NT2/D1 (cell line): Measurements from ENCODE around the gene LCE1C.

Source experiments
- DNase-seq: peaks from one replicate; pipeline ENCODE4 v3.0.0-alpha.2; 2011; ENCODE audit warnings: low read depth, low spot score
- H3K27me3 ChIP-seq: 2 replicates; pipeline ENCODE4 v1.6.0; 2011; ENCODE audit warnings: mild to moderate bottlenecking; ENCODE audit not compliant: insufficient read length, insufficient read depth
- H3K36me3 ChIP-seq: 2 replicates; pipeline ENCODE4 v1.6.1; 2011; ENCODE audit warnings: mild to moderate bottlenecking, low read length, mixed read lengths; ENCODE audit not compliant: insufficient read depth, insufficient read length
- H3K4me1 ChIP-seq: 2 replicates; pipeline ENCODE4 v1.5.1; 2011; ENCODE audit not compliant: insufficient read depth, insufficient read length
- H3K4me3 ChIP-seq: 2 replicates; pipeline ENCODE4 v1.5.1; 2011; ENCODE audit warnings: low read depth; ENCODE audit not compliant: insufficient read length
- H3K9ac ChIP-seq: 2 replicates; pipeline ENCODE4 v1.6.0; 2011; ENCODE audit warnings: low read depth; ENCODE audit not compliant: insufficient read length
- H3K9me3 ChIP-seq: 2 replicates; pipeline ENCODE4 v1.5.1; 2011; ENCODE audit warnings: mild to moderate bottlenecking, low read length; ENCODE audit not compliant: insufficient read depth
- SUZ12 ChIP-seq: IDR thresholded peaks from 2 replicates; pipeline ENCODE4 v1.6.1; 2011; ENCODE audit not compliant: insufficient read length, insufficient read depth; ENCODE audit errors: extremely low read depth
- YY1 ChIP-seq: IDR thresholded peaks from 2 replicates; pipeline ENCODE4 v1.6.1; 2011; ENCODE audit not compliant: insufficient read length, insufficient read depth
- ZNF274 ChIP-seq: IDR thresholded peaks from 2 replicates; pipeline ENCODE4 v1.6.1; 2011; ENCODE audit warnings: mild to moderate bottlenecking, low read depth, low read length

LCE1C gene

GRCh38 chr1:152806576-152806975 lies at the start of gene LCE1C:
Gene LCE1C, minus strand, starts transcription at chr1:152806651. Its CDS starts 1,173 bp downstream, at chr1:152805478.
- H3K9ac ChIP-seq = no peak within 1 kb of the TSS
- H3K27me3 ChIP-seq = no peaks in the 10 kb centered on the region
- no peaks in the 10 kb centered on the region for H3K4me1 ChIP-seq
- no peaks in the 10 kb centered on the region for H3K36me3 ChIP-seq
- no peaks in the 10 kb centered on the region for H3K9me3 ChIP-seq
- TF ChIP-seq YY1 (no peak), SUZ12 (no peak), ZNF274 (no peak)
- no peak for DNase-seq
- H3K4me3 ChIP-seq = no peak within 1 kb of the TSS

GRCh38 chr1:152855661-152856060 lies 49.2 kb upstream of the LCE1C start:
- H3K9ac ChIP-seq = no peak overlapping the region
- no peak for DNase-seq
- H3K4me3 ChIP-seq = no peak overlapping the region
- H3K4me1 ChIP-seq = no peaks in the 10 kb centered on the region
- H3K27me3 ChIP-seq = no peaks in the 10 kb centered on the region
- H3K36me3 ChIP-seq = no peaks in the 10 kb centered on the region
- TF ChIP-seq SUZ12 = no peak
- TF ChIP-seq ZNF274 = no peak
- no peak for TF ChIP-seq YY1
- no peaks in the 10 kb centered on the region for H3K9me3 ChIP-seq

GRCh38 chr1:152842556-152842955 lies 36.1 kb upstream of the LCE1C start, which contains the start of gene LCE6A:
Gene LCE6A, plus strand, starts transcription at chr1:152842856. Its CDS starts 665 bp downstream, at chr1:152843521.
- Histone ChIP-seq H3K36me3 (no peaks in the 10 kb centered on the region), H3K9ac (no peak within 1 kb of the TSS), H3K4me1 (no peaks in the 10 kb centered on the region), H3K4me3 (no peak within 1 kb of the TSS), H3K9me3 (no peaks in the 10 kb centered on the region), H3K27me3 (no peaks in the 10 kb centered on the region)
- no peak for DNase-seq
- TF ChIP-seq SUZ12 (no peak), ZNF274 (no peak), YY1 (no peak)

- Histone ChIP-seq H3K36me3 (no peaks in the 10 kb centered on the region), H3K27me3 (no peaks in the 10 kb centered on the region), H3K9me3 (no peaks in the 10 kb centered on the region), H3K4me3 (no peak overlapping the region), H3K9ac (no peak overlapping the region), H3K4me1 (no peaks in the 10 kb centered on the region)
- TF ChIP-seq SUZ12 = no peak
- TF ChIP-seq YY1 = no peak
- no peak for TF ChIP-seq ZNF274
- no peak for DNase-seq
These were observed 30.4 kb upstream of the LCE1C start for GRCh38 chr1:152836870-152837269.

- no peak for DNase-seq
- Histone ChIP-seq H3K9ac (no peak within 1 kb of the TSS), H3K36me3 (no peaks in the 10 kb centered on the region), H3K4me1 (no peaks in the 10 kb centered on the region), H3K27me3 (no peaks in the 10 kb centered on the region), H3K4me3 (no peak within 1 kb of the TSS), H3K9me3 (no peaks in the 10 kb centered on the region; the same call in 1 of the 2 replicates)
- TF ChIP-seq SUZ12 (no peak), YY1 (no peak), ZNF274 (no peak)
These were observed 20.7 kb upstream of the LCE1C start, which contains the start of gene LCE1A for GRCh38 chr1:152827173-152827572. Gene LCE1A, plus strand, starts transcription at chr1:152827473. Its CDS starts 0 bp downstream, at chr1:152827473.

- Histone ChIP-seq H3K4me3 (no peak overlapping the region), H3K4me1 (no peaks in the 10 kb centered on the region), H3K9me3 (no peaks in the 10 kb centered on the region), H3K9ac (no peak overlapping the region), H3K27me3 (no peaks in the 10 kb centered on the region), H3K36me3 (no peaks in the 10 kb centered on the region)
- TF ChIP-seq SUZ12 = no peak
- no peak for DNase-seq
These were observed 18.5 kb upstream of the LCE1C start for GRCh38 chr1:152824964-152825363.

- H3K9ac ChIP-seq = no peak overlapping the region
- TF ChIP-seq YY1 (no peak), SUZ12 (no peak), ZNF274 (no peak)
- H3K9me3 ChIP-seq = no peaks in the 10 kb centered on the region
- peaks cover 2% of the 10 kb centered on the region for H3K4me1 ChIP-seq
- no peaks in the 10 kb centered on the region for H3K36me3 ChIP-seq
- no peaks in the 10 kb centered on the region for H3K27me3 ChIP-seq
- no peak for DNase-seq
- no peak overlapping the region for H3K4me3 ChIP-seq
These were observed 16.8 kb upstream of the LCE1C start for GRCh38 chr1:152823294-152823693.
